Measurements from ENCODE around the gene LSMEM2.
"Not testable (repeated sequence)": the region's sequence is repeated elsewhere in the genome, so short reads cannot be mapped to it uniquely, and the experiment has no call there.

LSMEM2 gene

DNA sequence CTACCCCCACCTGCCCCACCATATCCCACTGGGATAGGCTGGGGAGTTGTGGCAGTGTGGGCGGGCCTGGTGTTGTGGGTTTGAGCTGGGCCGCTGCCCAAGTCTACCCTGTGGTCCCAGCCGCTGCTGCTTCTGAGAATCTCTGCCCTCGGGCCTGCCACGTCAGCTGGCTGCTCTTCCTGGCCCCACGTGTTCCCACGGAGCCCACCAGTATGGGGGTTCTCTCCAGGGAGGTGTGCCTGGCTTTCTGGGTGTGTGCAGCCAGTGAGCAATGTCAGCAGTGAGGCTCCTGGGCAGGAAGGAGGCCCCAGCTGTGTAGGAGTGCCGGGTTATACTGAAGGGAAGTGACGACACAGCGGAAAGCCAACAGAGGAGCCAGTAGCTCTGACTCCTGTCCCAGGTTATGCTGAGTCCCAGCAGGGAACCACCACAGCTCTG, 32.4 kb upstream of the LSMEM2 start:
- peak; percentile 29 for DNase-seq

DNA sequence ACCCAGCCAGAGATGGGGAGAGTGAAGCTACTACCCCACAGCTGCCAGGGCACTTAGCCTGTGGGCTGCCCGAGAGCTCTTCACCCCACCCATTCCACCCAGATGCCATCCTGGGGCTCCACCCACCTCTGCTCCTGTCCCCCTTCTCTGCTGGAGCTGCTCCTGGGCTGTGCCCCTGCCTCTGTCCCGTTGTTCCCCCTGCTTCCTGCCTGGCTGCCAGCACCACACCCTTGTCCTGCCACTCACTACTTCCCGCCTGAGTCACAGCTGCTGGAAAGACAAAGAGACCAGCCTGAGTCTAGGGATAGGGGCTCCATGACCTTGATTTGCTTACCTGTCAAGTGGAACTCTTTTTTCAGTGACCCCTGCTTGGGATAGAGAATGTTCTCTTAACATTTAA, 30.5 kb upstream of the LSMEM2 start:
- peak; percentile 32 for DNase-seq

- no peak for DNase-seq
Measured at GRCh38 chr3:50249457-50249856, 29.4 kb upstream of the LSMEM2 start.

- DNase-seq, result no peak
Measured at GRCh38 chr3:50250514-50250913, 28.4 kb upstream of the LSMEM2 start.

- DNase-seq, result no peak
Measured at GRCh38 chr3:50251220-50251619, 27.7 kb upstream of the LSMEM2 start.

DNA sequence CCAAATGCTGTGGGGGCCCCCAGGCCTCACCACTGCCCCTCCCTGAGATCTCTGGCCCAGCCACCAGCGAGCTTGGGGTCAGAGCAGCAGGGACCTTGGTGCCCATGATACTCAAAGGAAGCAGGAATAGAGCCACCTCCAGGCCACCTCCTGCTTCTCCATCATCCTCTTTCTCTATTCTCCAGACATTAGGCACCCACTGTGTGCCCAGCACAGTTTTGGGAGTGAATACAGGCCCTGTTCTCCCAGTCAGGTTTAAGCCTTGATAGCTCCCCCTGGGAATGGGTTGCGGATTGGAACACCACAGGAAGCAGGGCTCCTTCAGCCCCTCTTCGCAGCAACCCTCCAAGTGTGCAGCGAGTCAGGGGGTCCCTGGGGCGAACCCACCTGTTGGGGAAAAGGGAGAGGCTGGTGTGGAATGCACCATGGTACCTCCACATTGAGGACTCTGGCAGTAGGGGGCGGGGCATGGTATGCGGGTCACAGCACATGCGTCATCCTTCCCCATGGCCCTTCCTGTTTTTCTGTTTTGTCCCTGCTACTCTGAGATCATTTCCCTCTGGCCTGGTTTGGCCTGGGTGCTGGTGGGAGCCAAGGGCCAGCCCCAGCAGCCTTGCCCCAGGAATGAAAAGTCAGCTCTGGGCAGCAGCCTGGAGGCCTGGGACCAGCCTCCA, 24.2 kb upstream of the LSMEM2 start:
- no peak for DNase-seq

DNA sequence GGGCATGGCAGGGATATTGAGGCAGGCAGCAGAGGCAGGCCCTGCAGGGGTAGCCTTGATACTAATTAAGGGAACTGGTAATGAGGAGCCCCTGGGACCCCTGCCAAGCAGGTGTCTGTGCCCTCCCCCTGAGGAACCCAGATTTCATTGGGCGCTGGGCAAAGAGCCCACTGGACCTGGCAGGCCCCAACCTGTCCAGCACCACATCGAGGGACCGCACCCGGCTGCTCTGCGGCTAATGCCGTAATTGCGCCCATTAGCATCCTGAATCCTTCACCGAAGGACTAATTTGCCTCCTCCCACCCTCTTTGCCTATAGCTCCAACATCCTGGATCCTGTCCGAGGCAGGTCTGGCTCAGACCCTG, 23.7 kb upstream of the LSMEM2 start:
- no peak for DNase-seq

- peak; percentile 69 for DNase-seq
Measured at GRCh38 chr3:50256978-50257890, 21.7 kb upstream of the LSMEM2 start.

- no peak for DNase-seq
Measured at GRCh38 chr3:50258029-50258680, 20.7 kb upstream of the LSMEM2 start.

- no peak for DNase-seq
Measured at GRCh38 chr3:50258979-50259378, 19.9 kb upstream of the LSMEM2 start.

GRCh38 chr3:50259432-50260026, 19.4 kb upstream of the LSMEM2 start:
- no peak for DNase-seq

- DNase-seq, result peak; percentile 80
Measured at GRCh38 chr3:50260027-50260941, 18.6 kb upstream of the LSMEM2 start.

DNA sequence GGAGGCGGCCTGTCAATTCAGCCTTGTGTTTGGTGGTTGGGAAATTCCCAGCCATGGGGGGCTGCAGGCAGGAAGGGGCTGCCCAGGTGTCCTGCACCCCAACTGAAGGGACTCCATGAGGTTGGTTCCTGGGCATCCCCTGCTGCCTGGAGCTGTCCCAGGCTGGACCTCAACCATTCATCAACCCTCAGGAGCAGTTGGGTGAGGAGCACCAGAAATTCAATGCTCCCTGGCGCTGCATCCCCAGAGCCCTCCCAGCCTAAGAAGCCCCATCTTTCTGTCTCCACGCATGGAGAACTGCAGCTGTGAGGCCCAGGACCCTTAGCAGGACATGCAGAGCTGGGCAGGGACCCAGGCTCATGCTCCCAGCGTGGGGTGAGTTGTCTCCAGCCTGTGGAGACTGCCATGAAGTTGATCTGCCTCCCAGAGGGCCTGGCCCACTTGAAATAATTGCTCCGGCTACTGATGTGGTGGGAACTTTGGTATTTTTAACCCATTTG, 17.9 kb upstream of the LSMEM2 start:
- DNase-seq, result no peak

DNA sequence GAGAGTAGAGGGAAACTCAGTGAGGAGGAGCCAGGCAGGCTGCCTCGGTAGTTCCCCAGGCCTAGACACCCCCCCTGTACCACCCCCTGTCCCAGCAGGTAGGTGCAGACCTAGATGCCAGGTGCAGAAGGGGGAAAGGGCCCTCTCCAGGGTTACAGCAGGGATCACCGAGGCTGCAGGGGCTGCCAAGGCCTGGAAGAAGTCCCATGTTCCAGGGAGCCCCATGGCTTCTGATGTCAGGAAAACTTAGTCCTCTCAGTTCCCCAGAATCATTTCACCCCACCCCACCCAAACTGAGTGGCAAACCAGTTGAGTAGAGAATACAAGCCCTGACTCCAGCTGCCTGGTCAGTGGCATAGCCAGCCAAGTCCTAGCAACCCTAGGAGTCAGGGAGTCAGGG, 17.4 kb upstream of the LSMEM2 start:
- no peak for DNase-seq

DNA sequence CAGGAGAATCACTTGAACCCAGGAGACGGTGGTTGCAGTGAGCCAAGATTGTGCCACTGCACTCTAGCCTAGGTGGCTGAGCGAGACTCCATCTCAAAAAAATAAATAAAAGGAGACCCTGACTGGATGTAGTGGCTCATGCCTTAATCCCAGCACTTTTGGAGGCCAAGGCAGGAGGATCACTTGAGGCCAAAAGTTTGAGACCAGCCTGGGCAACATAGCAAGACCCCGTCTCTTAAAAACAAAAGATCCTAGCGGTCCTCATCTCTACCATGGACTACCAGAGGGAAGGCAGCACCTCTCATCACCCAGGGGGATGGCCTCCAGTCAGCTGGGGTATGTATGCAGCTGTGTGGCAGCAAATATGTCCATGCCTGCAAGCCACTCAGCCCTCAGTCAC, 16.7 kb upstream of the LSMEM2 start:
- DNase-seq, result not testable (repeated sequence)

DNA sequence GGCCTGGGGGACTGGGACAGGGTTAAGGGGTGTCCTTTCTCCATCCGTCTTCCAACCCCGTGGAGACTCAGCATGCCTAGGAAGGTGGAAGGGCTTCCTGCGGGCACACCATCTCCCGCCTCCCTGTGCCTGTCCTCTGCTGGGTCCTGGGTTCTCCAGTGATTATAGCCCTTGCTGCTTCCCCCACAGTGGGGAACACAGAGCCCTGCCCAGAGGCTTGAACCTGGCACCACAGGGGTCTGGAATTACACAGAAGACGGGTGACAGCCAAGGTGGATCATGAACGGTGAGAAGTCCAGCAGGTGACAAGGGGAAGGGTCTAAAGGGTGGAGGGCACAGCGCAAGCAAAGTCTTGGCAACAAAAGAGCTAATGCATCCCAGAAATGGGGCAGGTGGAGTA, 16.1 kb upstream of the LSMEM2 start:
- DNase-seq, result no peak

DNA sequence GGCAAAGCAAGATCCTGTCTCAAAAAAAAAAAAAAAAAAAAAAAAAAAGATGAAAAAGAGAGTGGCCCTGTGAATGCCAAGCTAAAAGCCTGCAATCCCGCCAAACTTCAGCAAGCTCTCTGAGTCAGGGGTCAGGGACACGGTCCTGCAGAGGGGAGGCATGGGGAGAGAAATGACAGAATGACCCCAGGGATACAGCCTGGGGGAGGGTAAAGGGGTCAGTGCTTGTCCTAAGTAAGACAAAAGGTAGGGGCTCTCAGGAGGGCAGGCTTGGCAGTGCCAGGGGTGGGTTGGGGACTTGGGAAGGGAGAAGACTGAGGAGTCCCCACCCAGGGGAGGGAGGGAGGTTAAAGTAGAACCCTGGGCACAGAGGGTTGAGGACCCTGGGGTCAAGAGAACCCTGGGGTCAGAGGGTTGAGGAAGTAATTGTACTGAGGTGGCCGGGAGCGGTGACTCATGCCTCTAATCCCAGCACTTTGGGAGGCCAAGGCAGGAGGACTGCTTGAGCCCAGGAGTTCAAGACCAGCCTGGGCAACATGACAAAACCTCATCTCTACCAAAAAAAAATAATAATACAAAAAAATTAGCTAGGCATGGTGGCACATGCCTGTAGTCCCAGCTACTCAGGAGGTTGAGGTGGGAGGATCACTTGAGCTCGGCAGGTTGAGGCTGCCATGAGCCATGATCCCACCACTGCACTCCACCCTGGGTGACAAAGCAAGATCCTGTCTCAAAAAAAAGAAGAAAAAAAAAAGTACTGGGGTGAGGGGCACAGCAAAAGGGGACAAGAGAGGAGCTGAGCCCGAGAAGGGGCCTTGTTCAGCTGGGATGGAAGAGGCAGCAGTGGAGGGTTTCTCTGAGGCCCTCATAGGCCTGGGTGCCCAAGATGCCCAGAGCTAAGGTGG, 15.2 kb upstream of the LSMEM2 start:
- DNase-seq, result no peak

GRCh38 chr3:50264383-50264963, 14.4 kb upstream of the LSMEM2 start:
- no peak for DNase-seq

DNA sequence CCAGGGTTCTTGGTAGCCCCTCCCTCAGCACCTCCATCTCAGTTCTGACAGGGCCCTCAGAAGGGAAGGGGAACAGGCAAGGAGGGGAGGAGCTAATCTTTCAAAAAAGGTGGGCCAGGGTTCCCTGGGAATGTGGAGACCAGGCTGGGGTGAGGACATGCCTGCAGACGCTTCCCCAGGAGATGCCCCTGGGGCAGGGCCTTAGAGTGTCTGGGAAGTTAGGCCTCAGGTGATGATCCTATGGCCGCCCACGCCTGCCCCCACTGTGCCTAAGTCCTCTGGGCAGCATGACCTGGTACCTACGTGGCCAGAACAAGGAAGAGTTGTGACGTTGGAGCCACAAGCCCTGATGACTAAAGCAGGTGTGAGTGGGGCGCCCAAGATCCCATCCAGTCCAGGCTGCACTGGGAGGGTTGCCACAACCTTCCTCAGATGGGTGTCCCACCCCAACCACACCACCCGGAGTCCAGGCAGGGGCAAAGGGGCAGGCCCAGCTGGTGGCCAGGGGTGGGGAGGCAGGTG, 13.9 kb upstream of the LSMEM2 start:
- DNase-seq, result no peak

- no peak for DNase-seq
Measured at GRCh38 chr3:50265571-50265970, 13.3 kb upstream of the LSMEM2 start.
